ENCODE measurements around the gene ENOX1. TPM values are rescaled to one million over a fixed set of nuclear protein-coding genes. Genes with fewer than 3 reads are reported as not detected.
"Not testable (repeated sequence)": the region's sequence is repeated elsewhere in the genome, so short reads cannot be mapped to it uniquely, and the experiment has no call there.

ENOX1 gene
- total and polyA plus RNA-seq, 2 donors, result 4.0 to 5.7 TPM

GRCh38 chr13:43356567-43356966 is 430.2 kb downstream of the ENOX1 start:
- H3K27ac ChIP-seq (ENCODE audit: low read depth in 1 of 2, low read length in 1 of 2), result no peak overlapping the region
- H3K4me3 ChIP-seq (ENCODE audit: low read length in 2 of 2), result no peak overlapping the region
- H3K27me3 ChIP-seq (ENCODE audit: control insufficient read depth in 2 of 2, insufficient read depth in 1 of 2, low read length in 1 of 2), result no peaks in the 10 kb centered on the region

GRCh38 chr13:43355774-43356173 is 431.0 kb downstream of the ENOX1 start:
- no peak for DNase-seq (ENCODE audit: low read depth in 6 of 9, low spot score in 9 of 9)

More at GRCh38 chr13:43356567-43356966, 430.2 kb downstream of the ENOX1 start:
- DNase-seq (ENCODE audit: low read depth in 6 of 9, low spot score in 9 of 9), result peak in 1 of 9 donors; percentile 41
- Histone ChIP-seq H3K9me3 (ENCODE audit: control insufficient read depth in 2 of 2, insufficient read depth in 1 of 2, low read length in 1 of 2) (no peaks in the 10 kb centered on the region), H3K36me3 (ENCODE audit: control insufficient read depth in 2 of 2, insufficient read depth in 2 of 2, low read length in 1 of 2) (no peaks in the 10 kb centered on the region), H3K4me1 (ENCODE audit: control insufficient read depth in 2 of 2, insufficient read depth in 2 of 2, low read length in 2 of 2) (peaks cover 0 to 13% of the 10 kb centered on the region in 2 donors)
- 51% methylated on average over 5 of the region's 5 CpGs for WGBS

GRCh38 chr13:43354153-43354945 is 432.4 kb downstream of the ENOX1 start:
- DNase-seq (ENCODE audit: low read depth in 6 of 9, low spot score in 9 of 9), result no peak
- no peaks in the 10 kb centered on the region for H3K27me3 ChIP-seq (ENCODE audit: control insufficient read depth in 2 of 2, insufficient read depth in 1 of 2, low read length in 1 of 2)
- no peak overlapping the region for H3K4me3 ChIP-seq (ENCODE audit: low read length in 2 of 2)
- H3K36me3 ChIP-seq (ENCODE audit: control insufficient read depth in 2 of 2, insufficient read depth in 2 of 2, low read length in 1 of 2), result no peaks in the 10 kb centered on the region
- WGBS, result 93% methylated on average over 3 of the region's 3 CpGs
- H3K9me3 ChIP-seq (ENCODE audit: control insufficient read depth in 2 of 2, insufficient read depth in 1 of 2, low read length in 1 of 2), result no peaks in the 10 kb centered on the region
- no peak overlapping the region for H3K27ac ChIP-seq (ENCODE audit: low read depth in 1 of 2, low read length in 1 of 2)
- peaks cover 0 to 13% of the 10 kb centered on the region in 2 donors for H3K4me1 ChIP-seq (ENCODE audit: control insufficient read depth in 2 of 2, insufficient read depth in 2 of 2, low read length in 2 of 2)

More at GRCh38 chr13:43355774-43356173, 431.0 kb downstream of the ENOX1 start:
- Histone ChIP-seq H3K4me1 (ENCODE audit: control insufficient read depth in 2 of 2, insufficient read depth in 2 of 2, low read length in 2 of 2) (peaks cover 0 to 13% of the 10 kb centered on the region in 2 donors), H3K9me3 (ENCODE audit: control insufficient read depth in 2 of 2, insufficient read depth in 1 of 2, low read length in 1 of 2) (no peaks in the 10 kb centered on the region), H3K36me3 (ENCODE audit: control insufficient read depth in 2 of 2, insufficient read depth in 2 of 2, low read length in 1 of 2) (no peaks in the 10 kb centered on the region), H3K27ac (ENCODE audit: low read depth in 1 of 2, low read length in 1 of 2) (no peak overlapping the region), H3K4me3 (ENCODE audit: low read length in 2 of 2) (no peak overlapping the region), H3K27me3 (ENCODE audit: control insufficient read depth in 2 of 2, insufficient read depth in 1 of 2, low read length in 1 of 2) (no peaks in the 10 kb centered on the region)
- whole genome bisulfite sequencing, result 99% methylated on average over 17 of the region's 17 CpGs

DNA sequence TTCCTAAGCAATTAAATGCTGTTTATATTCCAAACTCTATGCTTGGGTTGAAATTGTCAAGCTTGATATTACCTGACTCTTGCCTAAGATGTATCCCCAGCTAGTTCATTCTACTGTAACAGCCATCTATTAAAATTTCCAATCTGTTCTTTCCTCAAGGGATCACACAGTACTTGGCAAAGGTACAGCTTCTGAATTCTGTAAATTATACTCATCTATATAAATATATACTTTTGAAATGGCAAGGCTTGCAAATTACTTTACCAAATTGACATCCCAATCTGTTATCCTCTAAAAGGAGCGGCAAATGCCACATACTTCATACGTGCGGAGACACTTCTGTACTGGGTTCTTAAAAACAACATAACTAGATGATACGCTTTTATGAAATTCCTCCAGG is 433.1 kb downstream of the ENOX1 start:
- 94% methylated on average over 4 of the region's 4 CpGs for WGBS

GRCh38 chr13:43351612-43352011 is 435.2 kb downstream of the ENOX1 start:
- not testable (repeated sequence) for H3K27me3 ChIP-seq (ENCODE audit: control insufficient read depth in 2 of 2, insufficient read depth in 1 of 2, low read length in 1 of 2); H3K9me3 ChIP-seq (ENCODE audit: control insufficient read depth in 2 of 2, insufficient read depth in 1 of 2, low read length in 1 of 2); H3K36me3 ChIP-seq (ENCODE audit: control insufficient read depth in 2 of 2, insufficient read depth in 2 of 2, low read length in 1 of 2); H3K4me1 ChIP-seq (ENCODE audit: control insufficient read depth in 2 of 2, insufficient read depth in 2 of 2, low read length in 2 of 2); DNase-seq (ENCODE audit: low read depth in 6 of 9, low spot score in 9 of 9); H3K27ac ChIP-seq (ENCODE audit: low read depth in 1 of 2, low read length in 1 of 2); H3K4me3 ChIP-seq (ENCODE audit: low read length in 2 of 2)
- over 99% methylated on average over 3 of the region's 3 CpGs for WGBS

More for the DNA sequence above, 433.1 kb downstream of the ENOX1 start:
- Histone ChIP-seq H3K27me3 (ENCODE audit: control insufficient read depth in 2 of 2, insufficient read depth in 1 of 2, low read length in 1 of 2) (no peaks in the 10 kb centered on the region), H3K4me3 (ENCODE audit: low read length in 2 of 2) (no peak overlapping the region), H3K9me3 (ENCODE audit: control insufficient read depth in 2 of 2, insufficient read depth in 1 of 2, low read length in 1 of 2) (no peaks in the 10 kb centered on the region), H3K4me1 (ENCODE audit: control insufficient read depth in 2 of 2, insufficient read depth in 2 of 2, low read length in 2 of 2) (peaks cover 0 to 13% of the 10 kb centered on the region in 2 donors), H3K36me3 (ENCODE audit: control insufficient read depth in 2 of 2, insufficient read depth in 2 of 2, low read length in 1 of 2) (no peaks in the 10 kb centered on the region), H3K27ac (ENCODE audit: low read depth in 1 of 2, low read length in 1 of 2) (no peak overlapping the region)
- DNase-seq (ENCODE audit: low read depth in 6 of 9, low spot score in 9 of 9), result no peak

- WGBS, result 47% methylated on average over 4 of the region's 4 CpGs
- H3K36me3 ChIP-seq (ENCODE audit: control insufficient read depth in 2 of 2, insufficient read depth in 2 of 2, low read length in 1 of 2), result no peaks in the 10 kb centered on the region
- H3K4me1 ChIP-seq (ENCODE audit: control insufficient read depth in 2 of 2, insufficient read depth in 2 of 2, low read length in 2 of 2), result peaks cover 0 to 4% of the 10 kb centered on the region in 2 donors
- no peaks in the 10 kb centered on the region for H3K27me3 ChIP-seq (ENCODE audit: control insufficient read depth in 2 of 2, insufficient read depth in 1 of 2, low read length in 1 of 2)
- H3K9me3 ChIP-seq (ENCODE audit: control insufficient read depth in 2 of 2, insufficient read depth in 1 of 2, low read length in 1 of 2), result no peaks in the 10 kb centered on the region
- no peak overlapping the region for H3K27ac ChIP-seq (ENCODE audit: low read depth in 1 of 2, low read length in 1 of 2)
- no peak for DNase-seq (ENCODE audit: low read depth in 6 of 9, low spot score in 9 of 9)
- H3K4me3 ChIP-seq (ENCODE audit: low read length in 2 of 2), result no peak overlapping the region
Measured at GRCh38 chr13:43348397-43348796, 438.4 kb downstream of the ENOX1 start.

GRCh38 chr13:43347877-43348276 is 438.9 kb downstream of the ENOX1 start:
- H3K27me3 ChIP-seq (ENCODE audit: control insufficient read depth in 2 of 2, insufficient read depth in 1 of 2, low read length in 1 of 2), result no peaks in the 10 kb centered on the region
- no peak for DNase-seq (ENCODE audit: low read depth in 6 of 9, low spot score in 9 of 9)
- peaks cover 0 to 4% of the 10 kb centered on the region in 2 donors for H3K4me1 ChIP-seq (ENCODE audit: control insufficient read depth in 2 of 2, insufficient read depth in 2 of 2, low read length in 2 of 2)
- 95% methylated on average over 10 of the region's 10 CpGs for WGBS
- no peak overlapping the region for H3K4me3 ChIP-seq (ENCODE audit: low read length in 2 of 2)
- H3K36me3 ChIP-seq (ENCODE audit: control insufficient read depth in 2 of 2, insufficient read depth in 2 of 2, low read length in 1 of 2), result no peaks in the 10 kb centered on the region
- no peaks in the 10 kb centered on the region for H3K9me3 ChIP-seq (ENCODE audit: control insufficient read depth in 2 of 2, insufficient read depth in 1 of 2, low read length in 1 of 2)
- no peak overlapping the region for H3K27ac ChIP-seq (ENCODE audit: low read depth in 1 of 2, low read length in 1 of 2)

- Histone ChIP-seq H3K36me3 (ENCODE audit: control insufficient read depth in 2 of 2, insufficient read depth in 2 of 2, low read length in 1 of 2) (no peaks in the 10 kb centered on the region), H3K4me1 (ENCODE audit: control insufficient read depth in 2 of 2, insufficient read depth in 2 of 2, low read length in 2 of 2) (peaks cover 0 to 4% of the 10 kb centered on the region in 2 donors), H3K27ac (ENCODE audit: low read depth in 1 of 2, low read length in 1 of 2) (no peak overlapping the region), H3K9me3 (ENCODE audit: control insufficient read depth in 2 of 2, insufficient read depth in 1 of 2, low read length in 1 of 2) (no peaks in the 10 kb centered on the region), H3K27me3 (ENCODE audit: control insufficient read depth in 2 of 2, insufficient read depth in 1 of 2, low read length in 1 of 2) (no peaks in the 10 kb centered on the region), H3K4me3 (ENCODE audit: low read length in 2 of 2) (no peak overlapping the region)
- WGBS, result 60% methylated on average over 4 of the region's 4 CpGs
- peak in 1 of 9 donors; percentile 15 for DNase-seq (ENCODE audit: low read depth in 6 of 9, low spot score in 9 of 9)
Measured at GRCh38 chr13:43346427-43346826, 440.3 kb downstream of the ENOX1 start.

- H3K27ac ChIP-seq (ENCODE audit: low read depth in 1 of 2, low read length in 1 of 2), result no peak overlapping the region
- WGBS, result 98% methylated on average over 2 of the region's 2 CpGs
- DNase-seq (ENCODE audit: low read depth in 6 of 9, low spot score in 9 of 9), result no peak
- H3K36me3 ChIP-seq (ENCODE audit: control insufficient read depth in 2 of 2, insufficient read depth in 2 of 2, low read length in 1 of 2), result no peaks in the 10 kb centered on the region
- H3K4me3 ChIP-seq (ENCODE audit: low read length in 2 of 2), result no peak overlapping the region
- peaks cover 0 to 4% of the 10 kb centered on the region in 2 donors for H3K4me1 ChIP-seq (ENCODE audit: control insufficient read depth in 2 of 2, insufficient read depth in 2 of 2, low read length in 2 of 2)
- H3K27me3 ChIP-seq (ENCODE audit: control insufficient read depth in 2 of 2, insufficient read depth in 1 of 2, low read length in 1 of 2), result no peaks in the 10 kb centered on the region
- no peaks in the 10 kb centered on the region for H3K9me3 ChIP-seq (ENCODE audit: control insufficient read depth in 2 of 2, insufficient read depth in 1 of 2, low read length in 1 of 2)
Measured at GRCh38 chr13:43343645-43344044, 443.1 kb downstream of the ENOX1 start.
